Measurements from ENCODE around the gene PRIM2.
"Not testable (repeated sequence)": the region's sequence is repeated elsewhere in the genome, so short reads cannot be mapped to it uniquely, and the experiment has no call there.

DNA sequence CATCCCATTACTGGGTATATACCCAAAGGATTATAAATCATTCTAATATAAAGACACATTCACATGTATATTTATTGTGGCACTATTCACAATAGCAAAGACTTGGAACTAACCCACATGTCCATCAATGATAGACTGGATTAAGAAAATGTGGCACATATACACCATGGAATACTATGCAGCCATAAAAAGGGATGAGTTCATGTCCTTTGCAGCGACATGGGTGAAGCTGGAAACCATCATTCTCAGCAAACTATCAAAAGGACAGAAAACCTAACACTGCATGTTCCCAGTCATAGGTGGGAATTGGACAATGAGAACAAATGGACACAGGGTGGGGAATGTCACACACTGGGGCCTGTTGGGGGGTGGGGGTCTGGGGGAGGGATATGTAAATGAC is 24.0 kb upstream of the PRIM2 start:
- TF ChIP-seq CTCF, POLR2A, POLR2AphosphoS5 (IDR thresholded peaks at IDR 0.05): not testable (repeated sequence)
